ENCODE results near the gene FGFRL1.

DNA sequence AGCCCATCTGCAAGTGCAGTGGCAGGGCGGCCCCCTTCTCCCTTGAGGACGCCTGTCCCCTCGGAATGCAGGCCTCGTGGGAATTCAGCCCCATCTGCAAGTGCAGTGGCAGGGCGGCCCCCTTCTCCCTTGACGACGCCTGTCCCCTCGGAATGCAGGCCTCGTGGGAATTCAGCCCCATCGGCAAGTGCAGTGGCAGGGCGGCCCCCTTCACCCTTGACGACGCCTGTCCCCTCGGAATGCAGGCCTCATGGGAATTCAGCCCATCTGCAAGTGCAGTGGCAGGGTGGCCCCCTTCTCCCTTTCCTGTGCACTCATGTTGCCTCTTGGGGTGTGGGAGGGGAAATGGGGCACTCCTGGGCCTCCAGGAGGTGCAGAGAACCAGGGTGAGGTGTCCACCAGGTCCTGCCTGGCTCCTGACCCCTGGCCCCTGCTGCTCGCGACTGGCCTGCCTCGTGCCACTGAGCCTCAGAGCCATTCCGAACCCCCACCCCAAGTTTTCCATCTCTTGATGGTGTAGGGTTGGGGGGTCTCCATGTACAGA is 11.5 kb upstream of the FGFRL1 start:
- TF ChIP-seq ZNF274 (IDR thresholded peaks at IDR 0.05; ENCODE audit: low read depth, low read length) = no peak
- TF ChIP-seq YY1 (IDR thresholded peaks at IDR 0.05; ENCODE audit: insufficient read depth, insufficient read length) = no peak
